Right forelimb (tissue), 1 donor: ENCODE data around the gene GOLGA1.
A peak's percentile ranks its signal among the peaks of the same experiment; 100 is the strongest.
"Not testable (repeated sequence)": the region's sequence is repeated elsewhere in the genome, so short reads cannot be mapped to it uniquely, and the experiment has no call there.

ENCODE experiments used
- DNase-seq: peaks from one replicate; pipeline ENCODE4 v3.0.0-alpha.2; 2018

GOLGA1 gene

DNA sequence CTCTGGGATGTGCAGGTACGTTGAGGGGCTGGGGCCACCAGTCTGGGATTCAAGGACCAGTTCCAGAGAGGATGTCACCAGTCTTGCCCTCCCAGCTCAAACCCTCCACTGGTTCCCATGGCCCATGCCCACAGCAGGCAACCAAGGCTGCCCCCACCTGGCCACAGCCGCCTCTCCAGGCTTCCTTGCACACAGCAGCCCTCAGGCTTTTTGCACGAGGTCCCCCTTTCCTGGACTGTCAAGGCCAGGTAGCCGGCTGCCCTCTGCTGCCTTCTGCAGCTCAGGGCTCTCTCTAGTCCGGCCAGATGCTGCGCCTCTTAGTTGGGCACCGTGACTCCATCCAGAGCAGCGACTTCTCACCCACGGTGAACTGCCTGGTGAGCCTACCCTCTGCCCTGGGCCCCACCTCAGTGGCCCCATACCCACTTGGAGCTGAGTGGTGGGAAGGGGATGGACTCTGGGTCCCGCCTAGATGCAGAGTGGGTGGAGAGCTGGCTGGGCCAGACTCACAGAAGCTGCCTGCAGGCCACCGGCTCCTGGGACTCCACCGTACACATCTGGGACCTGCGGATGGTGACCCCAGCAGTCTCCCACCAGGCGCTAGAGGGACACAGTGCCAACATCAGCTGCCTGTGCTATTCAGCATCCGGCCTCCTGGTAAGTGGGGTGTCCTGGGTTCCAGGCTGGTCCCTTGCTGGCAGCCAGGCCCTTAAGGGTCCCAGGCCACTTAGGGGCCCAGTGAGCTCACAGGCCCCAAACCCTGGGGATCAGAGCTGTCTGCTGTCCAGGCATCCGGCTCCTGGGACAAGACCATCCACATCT, 84.7 kb downstream of the GOLGA1 start:
- DNase-seq: no peak

DNA sequence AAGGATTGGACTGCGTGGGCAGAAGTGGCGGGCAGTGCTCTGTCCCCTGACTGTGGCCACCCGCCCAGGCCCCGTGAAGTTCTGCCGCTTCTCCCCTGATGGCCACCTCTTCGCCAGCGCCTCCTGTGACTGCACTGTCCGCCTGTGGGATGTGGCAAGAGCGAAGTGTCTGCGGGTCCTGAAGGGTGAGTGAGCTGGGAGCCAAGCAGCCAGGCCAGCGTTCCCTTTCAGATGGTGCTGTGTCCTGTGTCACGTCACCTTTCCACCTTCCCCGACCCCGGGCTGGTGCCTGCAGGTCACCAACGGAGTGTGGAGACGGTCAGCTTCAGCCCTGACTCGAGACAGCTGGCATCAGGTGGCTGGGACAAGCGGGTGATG, 85.3 kb downstream of the GOLGA1 start:
- DNase-seq: no peak

- no peak for DNase-seq
Measured at GRCh38 chr9:124854822-124855221, 86.1 kb downstream of the GOLGA1 start.

- DNase-seq: no peak
Measured at GRCh38 chr9:124854161-124854560, 86.7 kb downstream of the GOLGA1 start.

GRCh38 chr9:124853605-124854143, 87.2 kb downstream of the GOLGA1 start:
- no peak for DNase-seq

- peak; percentile 88 for DNase-seq
Measured at GRCh38 chr9:124852829-124853531, 87.9 kb downstream of the GOLGA1 start, which contains the start of gene WDR38. WDR38 (plus strand) TSS chr9:124853460; CDS start chr9:124853532, 72 bp downstream.

DNA sequence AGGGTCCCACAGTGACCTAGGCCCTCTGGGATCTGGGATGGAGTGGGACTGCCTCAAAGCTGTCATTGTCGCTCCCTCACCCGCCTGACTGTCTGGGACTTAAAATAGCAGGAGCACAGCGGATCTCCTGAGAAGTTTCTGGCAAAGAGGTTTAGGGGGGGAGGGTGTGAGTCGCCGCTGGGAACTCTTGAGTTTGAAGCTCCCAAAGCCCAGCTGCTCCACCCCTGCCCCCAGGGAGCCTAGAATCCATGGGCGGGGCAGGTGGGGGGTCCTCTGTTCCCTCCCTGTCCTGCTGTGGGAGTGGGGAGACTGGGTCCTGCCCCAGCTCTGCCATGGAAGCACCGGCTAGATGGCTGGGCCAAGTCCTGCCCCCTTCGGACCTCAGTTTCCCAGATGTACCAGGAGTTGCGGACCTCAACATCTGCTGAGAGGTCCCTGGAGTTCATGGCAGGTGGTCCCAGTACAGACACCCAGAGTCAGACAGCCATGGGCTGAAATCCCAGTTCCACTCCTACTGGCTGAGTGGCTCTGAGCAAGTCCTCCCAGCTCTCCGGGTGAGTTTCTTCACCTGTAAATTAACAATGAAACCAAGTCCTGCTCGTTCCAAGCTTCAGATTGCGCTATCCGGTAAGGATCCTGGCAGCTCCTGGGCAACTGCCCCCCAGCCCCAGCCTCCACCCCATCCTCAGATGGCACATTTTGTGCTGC, 88.6 kb downstream of the GOLGA1 start:
- DNase-seq: no peak

DNA sequence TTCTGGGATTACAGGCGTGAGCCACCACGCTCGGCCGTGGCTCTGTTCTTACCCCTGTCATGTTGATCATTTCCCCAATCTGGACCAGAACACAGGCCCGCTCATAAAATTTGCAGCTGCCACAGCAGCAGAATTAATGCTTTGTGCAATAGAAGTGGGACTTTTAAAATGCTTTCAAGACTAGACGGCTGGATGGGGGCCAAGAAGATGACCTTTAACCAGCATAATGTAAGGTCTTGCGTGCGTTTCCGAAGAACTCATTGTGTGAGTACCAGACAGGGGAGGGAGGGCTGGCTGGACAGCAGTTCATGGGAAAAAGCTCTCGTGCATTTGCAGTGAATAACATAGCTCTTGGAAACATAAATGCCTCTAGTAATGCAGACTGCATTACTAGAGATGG, 91.1 kb downstream of the GOLGA1 start:
- DNase-seq: no peak

DNA sequence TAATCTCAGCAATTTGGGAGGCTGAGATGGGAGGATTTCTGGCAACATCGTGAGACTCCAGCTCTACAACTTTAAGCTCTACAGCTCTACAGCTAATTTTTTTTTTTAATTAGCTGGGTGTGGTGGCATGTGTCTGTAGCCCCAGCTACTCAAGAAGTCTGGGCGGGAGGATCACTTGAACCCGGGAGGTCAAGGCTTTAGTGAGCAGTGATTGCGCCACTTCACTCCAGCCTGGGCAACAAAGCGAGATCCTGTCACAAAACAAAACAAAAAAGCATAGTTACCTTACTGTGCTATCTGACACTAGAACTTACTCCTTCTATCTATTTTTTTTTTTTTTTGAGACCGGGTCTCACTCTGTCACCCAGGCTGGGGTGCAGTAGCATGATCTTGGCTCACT, 93.9 kb downstream of the GOLGA1 start:
- no peak for DNase-seq

GRCh38 chr9:124846467-124846866, 94.4 kb downstream of the GOLGA1 start:
- not testable (repeated sequence) for DNase-seq

GRCh38 chr9:124844291-124844690, 96.6 kb downstream of the GOLGA1 start:
- no peak for DNase-seq

- DNase-seq: no peak
Measured at GRCh38 chr9:124843456-124844034, 97.3 kb downstream of the GOLGA1 start.

DNA sequence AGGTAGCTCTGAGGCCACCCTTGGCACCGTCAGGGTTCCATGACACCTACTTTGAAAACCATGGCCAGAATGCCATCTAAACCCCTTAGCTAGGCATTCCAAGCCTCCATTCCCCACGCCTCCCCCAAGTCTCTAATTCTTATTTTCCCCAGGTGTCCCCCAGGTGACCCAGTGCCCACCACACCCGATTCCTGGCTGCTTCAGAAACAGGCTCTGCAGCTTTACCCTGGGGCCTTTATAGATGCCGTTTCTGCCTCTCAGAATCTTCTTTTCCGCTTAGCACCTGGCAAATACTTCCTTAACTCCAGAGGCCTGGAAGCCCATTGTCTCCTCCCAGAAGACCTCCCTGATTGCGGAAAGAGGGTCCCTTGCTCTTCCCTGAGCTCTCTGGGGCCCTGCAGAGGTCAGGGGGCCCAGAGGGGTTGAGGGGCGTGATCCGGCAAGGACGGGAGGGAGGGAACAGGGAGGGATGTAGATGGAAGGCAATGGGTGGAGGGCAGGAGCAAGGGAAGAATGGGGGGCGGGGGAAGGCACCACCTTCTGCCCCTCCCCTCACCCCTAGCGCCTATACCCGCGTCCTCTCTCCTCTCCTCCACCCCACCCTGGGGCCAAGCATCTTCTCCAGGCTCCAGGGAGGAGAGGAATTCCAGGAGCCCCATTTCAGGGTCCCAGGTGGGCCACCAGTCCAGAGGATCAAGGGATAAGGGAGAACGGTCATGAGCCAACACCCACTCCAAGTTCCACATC, 99.6 kb downstream of the GOLGA1 start:
- no peak for DNase-seq

DNA sequence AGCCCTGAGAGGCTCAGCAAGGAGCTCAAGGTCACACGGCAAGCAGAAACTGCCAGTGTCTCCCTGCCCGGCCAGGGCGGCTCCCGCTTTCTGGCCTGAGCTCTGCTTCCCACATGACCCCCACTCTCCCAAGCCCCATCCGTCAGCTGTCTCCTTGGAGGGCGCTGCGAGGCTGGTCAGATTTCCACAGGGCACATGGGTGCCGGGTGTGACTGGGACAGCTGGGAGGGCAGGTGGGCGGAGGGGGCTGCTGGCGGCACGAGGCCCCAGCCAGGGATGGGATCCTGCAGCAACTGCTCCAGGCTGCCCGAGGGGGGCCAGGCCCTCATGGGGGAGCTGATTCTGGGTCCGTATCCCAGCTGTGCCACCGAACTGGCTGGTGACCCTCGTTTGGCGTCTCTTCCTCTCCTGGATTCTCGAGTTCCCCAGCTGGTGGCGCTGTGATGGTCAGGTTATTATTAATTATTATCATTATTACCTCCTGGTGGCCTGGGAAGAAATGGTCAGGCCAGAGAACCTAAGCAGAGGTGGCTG, 100.5 kb downstream of the GOLGA1 start:
- DNase-seq: peak; percentile 75

DNA sequence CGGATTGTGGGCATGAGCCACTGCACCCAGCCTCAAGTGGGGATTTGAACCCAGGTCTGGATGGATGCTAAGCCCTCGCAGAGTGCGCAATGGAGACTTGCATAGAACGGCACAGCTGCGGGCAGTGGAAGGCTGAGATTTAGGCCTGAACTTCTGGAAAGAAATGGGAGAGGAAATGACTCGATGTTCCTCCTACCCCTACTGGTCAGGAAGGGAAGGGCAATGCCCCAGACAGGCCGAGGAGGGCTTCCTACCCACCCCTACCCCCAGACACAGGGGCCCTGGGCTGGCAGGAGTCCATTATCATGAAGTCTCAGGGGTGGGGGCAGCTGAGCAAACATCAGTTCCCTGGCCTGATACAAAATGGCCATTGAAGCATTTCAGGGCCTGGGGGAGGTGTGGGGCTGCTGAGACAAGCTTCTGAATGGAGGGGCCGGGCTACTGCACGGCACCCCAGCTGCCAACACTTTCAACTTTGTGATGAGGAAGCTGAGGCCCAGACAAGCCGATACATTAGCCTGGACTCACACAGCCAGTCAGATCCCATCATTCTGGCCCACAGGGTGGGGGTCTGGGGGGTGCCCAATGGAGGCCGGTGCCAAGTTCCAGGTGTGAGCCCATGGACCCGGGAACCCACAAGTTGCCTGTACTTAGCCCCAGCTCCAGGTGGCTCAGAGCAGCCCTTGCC, 101.1 kb downstream of the GOLGA1 start:
- no peak for DNase-seq

DNA sequence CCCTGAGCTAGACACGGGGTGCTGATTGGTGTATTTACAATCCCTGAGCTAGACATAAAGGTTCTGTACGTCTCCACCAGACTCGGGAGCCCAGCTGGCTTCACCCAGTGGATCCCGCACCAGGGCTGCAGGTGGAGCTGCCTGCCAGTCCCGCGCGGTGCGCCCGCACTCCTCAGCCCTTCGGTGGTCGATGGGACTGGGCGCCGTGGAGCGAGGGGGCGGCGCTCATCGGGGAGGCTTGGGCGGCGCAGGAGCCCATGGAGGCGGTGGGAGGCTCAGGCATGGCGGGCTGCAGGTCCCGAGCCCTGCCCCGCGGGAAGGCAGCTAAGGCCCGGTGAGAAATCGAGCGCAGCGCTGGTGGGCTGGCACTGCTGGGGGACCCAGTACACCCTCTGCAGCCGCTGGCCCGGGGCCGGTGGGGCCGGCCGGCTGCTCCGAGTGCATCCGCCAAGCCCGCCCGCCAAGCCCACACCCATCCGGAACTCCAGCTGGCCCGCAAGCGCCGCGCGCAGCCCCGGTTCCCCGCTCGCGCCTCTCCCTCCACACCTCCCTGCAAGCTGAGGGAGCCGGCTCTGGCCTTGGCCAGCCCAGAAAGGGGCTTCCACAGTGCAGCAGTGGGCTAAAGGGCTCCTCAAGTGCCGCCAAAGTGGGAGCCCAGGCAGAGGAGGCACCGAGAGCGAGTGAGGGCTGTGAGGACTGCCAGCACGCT, 102.2 kb downstream of the GOLGA1 start:
- not testable (repeated sequence) for DNase-seq

DNA sequence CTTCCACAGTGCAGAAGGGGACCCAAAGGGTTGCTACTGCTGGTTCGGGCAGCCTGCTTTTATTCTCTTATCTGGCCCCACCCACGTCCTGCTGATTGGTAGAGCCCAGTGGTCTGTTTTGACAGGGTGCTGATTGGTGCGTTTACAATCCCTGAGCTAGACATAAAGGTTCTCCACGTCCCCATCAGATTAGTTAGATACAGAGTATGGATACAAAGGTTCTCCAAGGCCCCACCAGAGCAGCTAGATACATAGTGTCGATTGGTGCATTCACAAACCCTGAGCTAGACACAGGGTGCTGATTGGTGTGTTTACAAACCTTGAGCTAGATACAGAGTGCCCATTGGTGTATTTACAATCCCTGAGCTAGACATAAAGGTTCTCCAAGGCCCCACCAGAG, 102.8 kb downstream of the GOLGA1 start:
- not testable (repeated sequence) for DNase-seq

DNA sequence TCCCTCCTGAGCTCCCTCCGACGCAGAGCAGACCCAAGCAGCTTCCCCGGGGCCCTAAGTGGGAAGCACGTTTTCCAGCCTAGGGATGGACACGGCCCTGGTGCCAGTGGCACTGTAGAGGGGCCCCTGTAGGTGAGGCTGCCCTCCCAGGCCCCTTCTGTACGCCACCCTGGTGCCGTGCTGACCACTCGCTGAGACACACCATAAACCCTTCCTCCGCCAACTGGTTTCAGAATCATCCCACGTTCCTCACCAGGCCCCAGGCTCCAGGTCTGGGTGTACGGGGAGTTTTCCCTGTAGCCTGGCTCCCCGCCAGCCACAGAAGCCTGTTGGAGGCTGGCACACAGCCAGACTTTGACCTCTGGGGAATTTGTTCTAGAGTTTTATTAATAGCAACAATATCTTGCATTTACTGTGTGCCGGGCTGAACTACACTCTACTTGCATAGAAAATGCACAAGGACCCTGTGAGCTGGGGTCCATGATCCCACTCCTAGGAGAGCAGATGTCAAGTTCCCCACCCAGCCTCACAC, 105.8 kb downstream of the GOLGA1 start:
- DNase-seq: peak; percentile 72

- no peak for DNase-seq
Measured at GRCh38 chr9:124834591-124834990, 106.3 kb downstream of the GOLGA1 start.

GRCh38 chr9:124831642-124832364, 109.1 kb downstream of the GOLGA1 start:
- DNase-seq: no peak
